Neural crest cell (in vitro differentiated cells): ENCODE measurements around the gene ADAMTSL1. TPM values are rescaled to one million over a fixed set of nuclear protein-coding genes. Genes with fewer than 3 reads are reported as not detected.

ENCODE experiments used
- DNase-seq: peaks from one replicate; pipeline ENCODE4 v3.0.0; 2021; ENCODE audit warnings: low read depth, mixed read lengths, low spot score
- H3K27ac Mint-ChIP-seq: one replicate; pipeline ENCODE4 v1.8.0; 2021; ENCODE audit warnings: mild to moderate bottlenecking, mixed read lengths; ENCODE audit not compliant: unreplicated experiment
- H3K27me3 Mint-ChIP-seq: 2 replicates; pipeline ENCODE4 v1.8.0; 2021; ENCODE audit warnings: low read depth, mild to moderate bottlenecking, mixed read lengths
- H3K36me3 Mint-ChIP-seq: 2 replicates; pipeline ENCODE4 v1.8.0; 2021; ENCODE audit warnings: low read depth, mild to moderate bottlenecking, mixed read lengths
- H3K4me1 Mint-ChIP-seq: 2 replicates; pipeline ENCODE4 v1.8.0; 2021; ENCODE audit warnings: mixed read lengths
- H3K4me3 Mint-ChIP-seq: one replicate; pipeline ENCODE4 v1.8.0; 2021; ENCODE audit warnings: mild to moderate bottlenecking, mixed read lengths
- H3K9me3 Mint-ChIP-seq: 2 replicates; pipeline ENCODE4 v1.8.0; 2021; ENCODE audit warnings: mixed read lengths
- total RNA-seq: library from RNA; stranded (reverse); gene quantifications from 2 replicates; pipeline ENCODE4 v1.2.1, GENCODE V29; 2021
- TF ChIP-seq, protein P1 (sequence below): fragments of 200-600 bp; sonication (generic); conservative IDR thresholded peaks from 2 replicates; pipeline ENCODE4 v1.5.0; 2021; ENCODE audit warnings: antibody characterized with exemption, mild to moderate bottlenecking

Gene ADAMTSL1
- total RNA-seq, 1 donor from 2014 or later: 2.3 TPM

DNA sequence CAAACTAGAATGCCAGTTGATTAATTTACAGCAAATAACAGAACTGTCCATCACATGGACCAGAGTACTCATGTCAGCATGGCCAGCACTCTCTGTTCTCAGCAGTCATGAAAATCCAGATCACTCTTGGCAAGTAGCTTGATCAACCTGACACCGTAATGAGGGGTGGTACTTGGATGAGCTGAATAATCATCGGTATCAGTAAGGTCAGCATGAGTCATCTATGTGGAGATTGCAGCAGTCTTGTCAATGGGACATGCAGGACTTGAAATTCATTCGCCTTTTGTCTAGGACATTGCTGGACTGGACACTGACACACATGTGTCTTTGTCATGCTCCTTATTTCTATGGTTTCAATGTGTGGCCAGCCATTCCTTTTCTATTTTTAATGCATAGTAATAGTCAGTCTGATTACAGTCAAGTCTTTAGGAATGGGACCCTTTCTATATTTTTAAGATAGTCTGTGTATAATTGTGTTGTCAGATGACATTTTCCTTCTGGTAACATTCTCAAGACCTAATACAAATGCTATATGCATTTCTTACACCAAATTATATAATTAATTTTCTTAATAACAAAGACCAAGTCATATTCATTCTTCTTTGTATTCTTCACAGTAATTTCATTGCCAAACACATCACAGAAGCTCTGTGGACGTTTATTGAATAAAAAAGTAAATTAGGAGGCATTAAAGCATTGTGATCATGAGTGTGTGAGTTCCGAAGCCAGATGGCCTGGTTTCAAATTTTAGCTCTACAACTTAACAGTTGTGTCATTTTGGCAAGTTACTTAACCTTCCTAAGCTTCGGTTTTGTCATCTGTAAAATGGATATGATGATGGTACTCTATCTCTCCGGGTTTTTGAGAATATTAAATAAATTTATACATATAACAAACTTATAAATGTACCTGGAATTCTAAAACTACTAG, 57.4 kb downstream of the ADAMTSL1 start:
- Mint-ChIP-seq H3K27ac (no peak overlapping the region), H3K36me3 (peaks cover 20% of the 10 kb centered on the region), H3K27me3 (no peaks in the 10 kb centered on the region), H3K4me1 (no peaks in the 10 kb centered on the region), H3K9me3 (peaks cover 18% of the 10 kb centered on the region), H3K4me3 (no peak overlapping the region)
- TF ChIP-seq, protein P1, sequence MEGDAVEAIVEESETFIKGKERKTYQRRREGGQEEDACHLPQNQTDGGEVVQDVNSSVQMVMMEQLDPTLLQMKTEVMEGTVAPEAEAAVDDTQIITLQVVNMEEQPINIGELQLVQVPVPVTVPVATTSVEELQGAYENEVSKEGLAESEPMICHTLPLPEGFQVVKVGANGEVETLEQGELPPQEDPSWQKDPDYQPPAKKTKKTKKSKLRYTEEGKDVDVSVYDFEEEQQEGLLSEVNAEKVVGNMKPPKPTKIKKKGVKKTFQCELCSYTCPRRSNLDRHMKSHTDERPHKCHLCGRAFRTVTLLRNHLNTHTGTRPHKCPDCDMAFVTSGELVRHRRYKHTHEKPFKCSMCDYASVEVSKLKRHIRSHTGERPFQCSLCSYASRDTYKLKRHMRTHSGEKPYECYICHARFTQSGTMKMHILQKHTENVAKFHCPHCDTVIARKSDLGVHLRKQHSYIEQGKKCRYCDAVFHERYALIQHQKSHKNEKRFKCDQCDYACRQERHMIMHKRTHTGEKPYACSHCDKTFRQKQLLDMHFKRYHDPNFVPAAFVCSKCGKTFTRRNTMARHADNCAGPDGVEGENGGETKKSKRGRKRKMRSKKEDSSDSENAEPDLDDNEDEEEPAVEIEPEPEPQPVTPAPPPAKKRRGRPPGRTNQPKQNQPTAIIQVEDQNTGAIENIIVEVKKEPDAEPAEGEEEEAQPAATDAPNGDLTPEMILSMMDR: no peak
- no peak for DNase-seq

DNA sequence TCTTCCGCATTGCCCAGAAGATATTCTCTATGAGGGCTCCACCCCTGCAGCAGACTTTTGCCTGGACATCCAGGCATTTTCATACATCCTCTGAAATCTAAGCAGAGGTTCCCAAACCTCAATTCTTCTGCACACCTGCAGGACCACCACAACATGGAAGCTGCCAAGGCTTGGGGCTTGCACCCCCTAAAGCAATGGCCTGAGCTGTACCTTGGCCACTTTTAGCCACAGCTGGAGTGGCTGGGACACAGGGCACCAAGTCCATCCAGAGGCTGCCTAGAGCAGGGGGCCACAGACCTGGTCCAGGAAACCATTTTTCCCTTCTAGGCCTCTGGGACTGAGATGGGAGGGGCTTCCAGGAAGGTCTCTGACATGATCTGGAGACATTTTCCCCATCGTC, 60.7 kb downstream of the ADAMTSL1 start:
- H3K36me3 Mint-ChIP-seq: peaks cover 20% of the 10 kb centered on the region
- H3K27ac Mint-ChIP-seq: no peak overlapping the region
- H3K27me3 Mint-ChIP-seq: no peaks in the 10 kb centered on the region
- DNase-seq: no peak
- TF ChIP-seq, protein P1: no peak
- H3K9me3 Mint-ChIP-seq: peaks cover 20% of the 10 kb centered on the region
- no peaks in the 10 kb centered on the region for H3K4me1 Mint-ChIP-seq
- no peak overlapping the region for H3K4me3 Mint-ChIP-seq

DNA sequence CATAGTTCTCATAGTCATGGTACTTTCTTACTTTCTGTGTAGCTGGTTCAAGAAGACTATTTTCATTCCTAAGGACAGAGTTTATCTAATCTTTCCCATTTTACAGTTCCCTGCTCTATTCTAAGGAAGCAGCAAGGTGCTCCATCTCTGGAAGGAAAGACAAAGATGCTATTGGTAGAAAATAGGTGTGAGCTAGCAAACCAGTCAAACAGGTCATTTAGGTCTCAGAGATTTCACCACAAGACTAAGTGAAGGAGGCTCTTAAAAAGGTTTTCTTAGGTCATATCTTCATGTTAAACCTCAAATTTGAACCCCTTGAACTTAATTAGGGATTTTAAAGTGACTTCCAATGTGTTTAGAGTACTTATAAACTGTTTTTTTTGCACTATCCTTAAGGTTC, 62.6 kb downstream of the ADAMTSL1 start:
- H3K27me3 Mint-ChIP-seq: no peaks in the 10 kb centered on the region
- DNase-seq: no peak
- no peak overlapping the region for H3K27ac Mint-ChIP-seq
- no peaks in the 10 kb centered on the region for H3K4me1 Mint-ChIP-seq
- peaks cover 20% of the 10 kb centered on the region for H3K36me3 Mint-ChIP-seq
- TF ChIP-seq, protein P1: no peak
- H3K9me3 Mint-ChIP-seq: peaks cover 20% of the 10 kb centered on the region
- no peak overlapping the region for H3K4me3 Mint-ChIP-seq

DNA sequence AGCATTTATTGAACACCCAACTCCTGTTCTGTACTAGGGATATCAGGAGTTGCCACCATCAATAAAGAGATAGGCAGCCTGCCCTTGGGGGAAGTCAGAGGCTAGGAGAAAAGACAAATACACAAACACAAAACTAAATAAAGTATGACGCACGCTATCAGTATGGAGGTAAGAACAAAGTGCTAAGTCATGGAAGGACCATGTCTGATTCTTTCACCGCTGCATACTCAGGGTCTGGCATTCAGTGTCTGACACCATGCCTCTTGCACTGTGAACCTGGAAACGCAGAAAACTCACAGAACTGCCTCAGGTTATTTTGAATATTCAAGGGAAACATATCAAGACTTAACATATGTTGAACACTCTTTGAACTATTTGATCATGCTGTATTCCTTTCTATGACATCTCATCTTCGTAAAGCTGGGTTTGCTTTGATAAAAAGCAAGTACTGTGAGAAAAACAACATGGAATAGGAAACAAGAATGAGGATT, 65.3 kb downstream of the ADAMTSL1 start:
- H3K27me3 Mint-ChIP-seq: no peaks in the 10 kb centered on the region
- no peak overlapping the region for H3K4me3 Mint-ChIP-seq
- TF ChIP-seq, protein P1: no peak
- H3K36me3 Mint-ChIP-seq: peaks cover 11% of the 10 kb centered on the region
- no peaks in the 10 kb centered on the region for H3K4me1 Mint-ChIP-seq
- H3K9me3 Mint-ChIP-seq: peaks cover 12% of the 10 kb centered on the region
- no peak for DNase-seq
- H3K27ac Mint-ChIP-seq: no peak overlapping the region

DNA sequence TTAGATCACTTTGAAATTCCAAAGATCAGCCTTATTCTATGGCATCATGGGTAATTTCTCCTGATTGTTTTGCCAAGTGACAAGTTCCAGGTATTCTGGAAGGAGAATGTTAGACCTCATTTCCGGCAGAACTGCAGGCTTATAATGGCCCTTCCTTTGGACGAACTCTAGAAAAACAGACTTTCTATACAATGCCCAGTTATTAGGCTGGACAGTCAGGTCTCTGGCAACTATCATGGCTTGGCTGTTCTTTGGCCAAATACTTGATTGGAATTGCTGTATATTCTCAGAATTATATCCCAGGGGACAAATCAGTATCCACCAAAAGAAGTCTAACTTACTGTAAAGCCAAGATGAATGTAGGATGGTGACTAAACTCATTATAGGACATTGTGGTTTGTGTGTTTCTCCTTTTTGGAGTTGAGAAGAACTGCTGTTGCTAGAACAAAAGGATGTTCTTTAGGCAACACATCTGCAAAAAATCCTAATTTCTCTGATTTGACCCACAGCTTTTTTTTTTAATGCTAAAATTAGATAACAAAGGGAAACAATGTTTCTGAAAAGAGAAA, 69.0 kb downstream of the ADAMTSL1 start:
- no peaks in the 10 kb centered on the region for H3K9me3 Mint-ChIP-seq
- H3K4me1 Mint-ChIP-seq: no peaks in the 10 kb centered on the region
- no peak for DNase-seq
- no peak overlapping the region for H3K4me3 Mint-ChIP-seq
- H3K27me3 Mint-ChIP-seq: no peaks in the 10 kb centered on the region
- H3K36me3 Mint-ChIP-seq: no peaks in the 10 kb centered on the region
- TF ChIP-seq, protein P1: no peak
- no peak overlapping the region for H3K27ac Mint-ChIP-seq
